MCF 10A (cell line): ENCODE data around the gene GALNT10. TPM values are rescaled to one million over a fixed set of nuclear protein-coding genes. Genes with fewer than 3 reads are reported as not detected.

Source experiments
- BruUV-seq: library from RNA; stranded (reverse); fragments of 400-500 nt; replicated peaks from 2 replicates; lab custom pipeline; 2021; lab: Mats Ljungman, UMichigan
- CTCF ChIA-PET: fragments of 300-600 bp; sonication (Branson Sonifier 250); formaldehyde crosslinking; extraction: SDS; loops from one replicate; lab custom pipeline; 2021; ENCODE audit warnings: antibody characterized with exemption, inconsistent platforms; lab: Yijun Ruan, JAX
- POLR2A ChIA-PET: fragments of 300-600, 350-650 bp; sonication (Branson Sonifier 250); formaldehyde crosslinking; extraction: SDS; loops from one replicate; lab custom pipeline; 2020; ENCODE audit warnings: antibody characterized with exemption, inconsistent platforms; lab: Yijun Ruan, JAX
- DNase-seq: peaks from one replicate; pipeline ENCODE4 v3.0.0-alpha.2; 2018; ENCODE audit not compliant: unreplicated experiment
- H3K27ac Mint-ChIP-seq: one replicate; pipeline ENCODE4 v1.8.0; 2022; ENCODE audit warnings: mild to moderate bottlenecking, low read depth, mixed read lengths; ENCODE audit not compliant: unreplicated experiment
- H3K27me3 Mint-ChIP-seq: one replicate; pipeline ENCODE4 v1.8.0; 2022; ENCODE audit warnings: mixed read lengths; ENCODE audit not compliant: insufficient read depth, unreplicated experiment
- H3K36me3 Mint-ChIP-seq: one replicate; pipeline ENCODE4 v1.8.0; 2022; ENCODE audit warnings: mild to moderate bottlenecking, moderate library complexity, mixed read lengths; ENCODE audit not compliant: insufficient read depth, unreplicated experiment
- H3K4me1 Mint-ChIP-seq: one replicate; pipeline ENCODE4 v1.8.0; 2022; ENCODE audit warnings: mixed read lengths; ENCODE audit not compliant: insufficient read depth, unreplicated experiment
- H3K4me3 Mint-ChIP-seq: one replicate; pipeline ENCODE4 v1.8.0; 2022; ENCODE audit warnings: mild to moderate bottlenecking, moderate library complexity, mixed read lengths; ENCODE audit not compliant: unreplicated experiment
- H3K9me3 Mint-ChIP-seq: one replicate; pipeline ENCODE4 v1.8.0; 2022; ENCODE audit warnings: mixed read lengths; ENCODE audit not compliant: unreplicated experiment
- CTCF ChIP-seq: fragments of 200-600 bp; IDR thresholded peaks from one replicate; pipeline ENCODE4 v1.8.0; 2022; ENCODE audit warnings: antibody characterized with exemption, mild to moderate bottlenecking; ENCODE audit not compliant: unreplicated experiment
- intact Hi-C: fragments of 100-400 bp; cut with micrococcal nuclease; formaldehyde crosslinking; loops from 2 replicates; pipeline ENCODE4 v1.14.1; 2022
- total RNA-seq: library from RNA; stranded (reverse); gene quantifications from 2 replicates; pipeline ENCODE4 v1.2.3, GENCODE V29; 2022

The GALNT10 gene
- total RNA-seq, 1 experiment from 2014 or later: 57.4 TPM

- Mint-ChIP-seq H3K27ac (no peak overlapping the region), H3K4me3 (no peak overlapping the region), H3K36me3 (peaks cover 13% of the 10 kb centered on the region), H3K4me1 (peaks cover 2% of the 10 kb centered on the region), H3K9me3 (peaks cover 20% of the 10 kb centered on the region), H3K27me3 (no peaks in the 10 kb centered on the region)
- ChIA-PET POLR2A (no interaction called here), CTCF (no interaction called here)
- intact Hi-C loops: no loop called here
- BruUV-seq: no TSS peak
- DNase-seq: no peak
- TF ChIP-seq CTCF: no peak
Observed at GRCh38 chr5:154227090-154227489, 36.6 kb downstream of the GALNT10 start.

- no TSS peak for BruUV-seq
- H3K36me3 Mint-ChIP-seq: peaks cover 13% of the 10 kb centered on the region
- H3K27me3 Mint-ChIP-seq: no peaks in the 10 kb centered on the region
- peaks cover 20% of the 10 kb centered on the region for H3K9me3 Mint-ChIP-seq
- no peak for DNase-seq
- no peak overlapping the region for H3K4me3 Mint-ChIP-seq
- ChIA-PET CTCF (no interaction called here), POLR2A (no interaction called here)
- no peaks in the 10 kb centered on the region for H3K4me1 Mint-ChIP-seq
- no peak overlapping the region for H3K27ac Mint-ChIP-seq
- intact Hi-C loops: no loop called here
- no peak for TF ChIP-seq CTCF
Observed at GRCh38 chr5:154228696-154229095, 38.2 kb downstream of the GALNT10 start.

- intact Hi-C loops: no loop called here
- ChIA-PET CTCF (interaction anchor here (0.5 to 3.4 kb wide), 10 partner anchors 11 to 1669 kb away, joined by 3 to 9 read pairs (median 3); partner anchors contain the start of gene GALNT10), POLR2A (interaction anchor here (1.0 to 2.5 kb wide), 2 partner anchors 9 to 41 kb away, joined by 3 to 11 read pairs; no protein-coding TSS in a partner anchor)
- H3K9me3 Mint-ChIP-seq: peaks cover 20% of the 10 kb centered on the region
- H3K27ac Mint-ChIP-seq: no peak overlapping the region
- DNase-seq: no peak
- no peak for TF ChIP-seq CTCF
- no TSS peak for BruUV-seq
- H3K27me3 Mint-ChIP-seq: no peaks in the 10 kb centered on the region
- H3K4me1 Mint-ChIP-seq: no peaks in the 10 kb centered on the region
- peaks cover 6% of the 10 kb centered on the region for H3K36me3 Mint-ChIP-seq
- H3K4me3 Mint-ChIP-seq: no peak overlapping the region
Observed at GRCh38 chr5:154230526-154230925, 40.0 kb downstream of the GALNT10 start.

- CTCF ChIA-PET: interaction anchor here (1.0 kb wide), 1 partner anchor 14 kb away, joined by 3 read pairs; no protein-coding TSS in a partner anchor
Observed at GRCh38 chr5:154234551-154234950, 44.0 kb downstream of the GALNT10 start.

More at GRCh38 chr5:154234551-154234950, 44.0 kb downstream of the GALNT10 start:
- H3K27me3 Mint-ChIP-seq: no peaks in the 10 kb centered on the region
- POLR2A ChIA-PET: no interaction called here
- intact Hi-C loops: no loop called here
- no TSS peak for BruUV-seq
- no peak overlapping the region for H3K4me3 Mint-ChIP-seq
- DNase-seq: no peak
- no peaks in the 10 kb centered on the region for H3K9me3 Mint-ChIP-seq
- H3K36me3 Mint-ChIP-seq: peaks cover 6% of the 10 kb centered on the region
- no peak overlapping the region for H3K27ac Mint-ChIP-seq
- no peaks in the 10 kb centered on the region for H3K4me1 Mint-ChIP-seq
- no peak for TF ChIP-seq CTCF
